ENCODE measurements around the gene MAPK6. TPM values are rescaled to one million over a fixed set of nuclear protein-coding genes. Genes with fewer than 3 reads are reported as not detected.

Gene MAPK6
- polyA plus RNA-seq, 1 donor (not counting 4 experiments of a cell fraction or from before 2014, with no cell fraction given) = 103 TPM

- H3K27me3 ChIP-seq (ENCODE audit: control insufficient read depth, extremely low read depth, insufficient read depth, low read length) = no peaks in the 10 kb centered on the region
- peaks cover 7% of the 10 kb centered on the region for H4K20me1 ChIP-seq (ENCODE audit: control insufficient read depth, extremely low read depth, insufficient read depth, low read length)
- no peaks in the 10 kb centered on the region for H3K9me3 ChIP-seq (ENCODE audit: control insufficient read depth, low read depth, low read length)
- peaks cover 29% of the 10 kb centered on the region for H3K4me1 ChIP-seq (ENCODE audit: control insufficient read depth, extremely low read depth, insufficient read depth, low read length)
- FAIRE-seq (no peak), DNase-seq (ENCODE audit: low read depth, low spot score) (no peak)
- peak overlapping the region; percentile 55 to 100 (median 100) for H3K4me3 ChIP-seq (ENCODE audit: control insufficient read depth in 2 of 3, extremely low read depth in 1 of 3, insufficient read depth in 2 of 3, low read depth in 1 of 3, low read length in 3 of 3)
- H3K4me2 ChIP-seq (ENCODE audit: control insufficient read depth, extremely low read depth, insufficient read depth, low read depth, low read length) = peak overlapping the region; percentile 98
- dilution Hi-C loops (cut with MboI; ENCODE audit: extremely low pct_ligation_motif_present, low sequenced_read_pairs) = no loop called here
- TF ChIP-seq CTCF (optimal IDR thresholded peaks at IDR 0.05 in 1 of 3, IDR thresholded peaks at IDR 0.05 in 1 of 3, conservative IDR thresholded peaks at IDR 0.05 in 1 of 3; ENCODE audit: extremely low read depth in 1 of 3, insufficient read depth in 2 of 3, low read length in 3 of 3) (no peak), EZH2 (IDR thresholded peaks at IDR 0.05; ENCODE audit: low read length) (no peak)
- H3K9me1 ChIP-seq (ENCODE audit: control insufficient read depth, extremely low read depth, insufficient read depth, low read length) = no peaks in the 10 kb centered on the region
- no peak overlapping the region for H2AFZ ChIP-seq (ENCODE audit: control insufficient read depth, low read length)
- peak overlapping the region; percentile 100 for H3K9ac ChIP-seq (ENCODE audit: control insufficient read depth, extremely low read depth, insufficient read depth, low read length)
- H3K36me3 ChIP-seq (ENCODE audit: control insufficient read depth in 2 of 2, extremely low read depth in 1 of 2, insufficient read depth in 2 of 2, low read length in 2 of 2) = peaks cover 0 to 5% of the 10 kb centered on the region in 2 experiments
- peak overlapping the region; percentile 100 for H3K27ac ChIP-seq (ENCODE audit: control insufficient read depth, insufficient read depth, low read length)
- H3K79me2 ChIP-seq (ENCODE audit: control insufficient read depth, insufficient read depth, low read length) = peaks cover 57% of the 10 kb centered on the region
These were observed 1.4 kb downstream of the MAPK6 start for GRCh38 chr15:52020221-52021085.

- peaks cover 64% of the 10 kb centered on the region for H3K79me2 ChIP-seq (ENCODE audit: control insufficient read depth, insufficient read depth, low read length)
These were observed 2.2 kb downstream of the MAPK6 start for GRCh38 chr15:52021128-52021671.

More at GRCh38 chr15:52021128-52021671, 2.2 kb downstream of the MAPK6 start:
- peaks cover 36% of the 10 kb centered on the region for H3K4me1 ChIP-seq (ENCODE audit: control insufficient read depth, extremely low read depth, insufficient read depth, low read length)
- TF ChIP-seq EZH2 (IDR thresholded peaks at IDR 0.05; ENCODE audit: low read length) = no peak
- no peak for TF ChIP-seq CTCF (optimal IDR thresholded peaks at IDR 0.05 in 1 of 3, IDR thresholded peaks at IDR 0.05 in 1 of 3, conservative IDR thresholded peaks at IDR 0.05 in 1 of 3; ENCODE audit: extremely low read depth in 1 of 3, insufficient read depth in 2 of 3, low read length in 3 of 3)
- H3K27ac ChIP-seq (ENCODE audit: control insufficient read depth, insufficient read depth, low read length) = peak overlapping the region; percentile 100
- no peaks in the 10 kb centered on the region for H3K9me3 ChIP-seq (ENCODE audit: control insufficient read depth, low read depth, low read length)
- dilution Hi-C loops (cut with MboI; ENCODE audit: extremely low pct_ligation_motif_present, low sequenced_read_pairs) = no loop called here
- H3K4me3 ChIP-seq (ENCODE audit: control insufficient read depth in 2 of 3, extremely low read depth in 1 of 3, insufficient read depth in 2 of 3, low read depth in 1 of 3, low read length in 3 of 3) = peak overlapping the region; percentile 55 to 100 (median 100)
- DNase-seq (ENCODE audit: low read depth, low spot score) (peak; percentile 79), FAIRE-seq (no peak)
- H3K9me1 ChIP-seq (ENCODE audit: control insufficient read depth, extremely low read depth, insufficient read depth, low read length) = no peaks in the 10 kb centered on the region
- H3K9ac ChIP-seq (ENCODE audit: control insufficient read depth, extremely low read depth, insufficient read depth, low read length) = peak overlapping the region; percentile 100
- peaks cover 11% of the 10 kb centered on the region for H4K20me1 ChIP-seq (ENCODE audit: control insufficient read depth, extremely low read depth, insufficient read depth, low read length)
- no peak overlapping the region for H2AFZ ChIP-seq (ENCODE audit: control insufficient read depth, low read length)
- H3K4me2 ChIP-seq (ENCODE audit: control insufficient read depth, extremely low read depth, insufficient read depth, low read depth, low read length) = peak overlapping the region; percentile 98
- H3K36me3 ChIP-seq (ENCODE audit: control insufficient read depth in 2 of 2, extremely low read depth in 1 of 2, insufficient read depth in 2 of 2, low read length in 2 of 2) = peaks cover 0 to 9% of the 10 kb centered on the region in 2 experiments
- H3K27me3 ChIP-seq (ENCODE audit: control insufficient read depth, extremely low read depth, insufficient read depth, low read length) = no peaks in the 10 kb centered on the region
